Peyer's patch (tissue), 4 donors: ENCODE results near the gene PGA3. TPM values are rescaled to one million over a fixed set of nuclear protein-coding genes. Genes with fewer than 3 reads are reported as not detected.
"Not testable (repeated sequence)": the region's sequence is repeated elsewhere in the genome, so short reads cannot be mapped to it uniquely, and the experiment has no call there.

ENCODE experiments used
- DNase-seq, 3 donors: peaks; one replicate each; pipeline ENCODE4 v3.0.0-alpha.2; 2017 to 2019
- H3K27ac ChIP-seq, 4 donors: fragments of 200-600 bp; sonication (generic); one replicate each; pipeline ENCODE4 v1.5.1; 2016 to 2019
- H3K27me3 ChIP-seq, 2 donors: fragments of 200-600 bp; sonication (generic); one replicate each; pipeline ENCODE4 v1.5.1; 2019
- H3K36me3 ChIP-seq, 3 donors: fragments of 200-600 bp; sonication (generic); one replicate each; pipeline ENCODE4 v1.5.1; 2016 to 2019
- H3K4me1 ChIP-seq, 4 donors: fragments of 200-600 bp; sonication (generic); one replicate each; pipeline ENCODE4 v1.5.1; 2016 to 2019
- H3K4me3 ChIP-seq, 4 donors: fragments of 200-600 bp; sonication (generic); 1 replicate in 3 of 4; 2 replicates in 1 of 4; pipeline ENCODE4 v1.5.1; 2016 to 2019; ENCODE audit warnings: mild to moderate bottlenecking in 1 of 4
- H3K9me3 ChIP-seq, 4 donors: fragments of 200-600 bp; sonication (generic); one replicate each; pipeline ENCODE4 v1.5.1; 2016 to 2019; ENCODE audit warnings: mild to moderate bottlenecking in 1 of 4
- CTCF ChIP-seq, 6 experiments: fragments of 450-650 bp in 4 of 6; fragments of 200-600 bp in 2 of 6; sonication (generic) in 1 of 6; IDR thresholded peaks; one replicate each; pipeline ENCODE4 v1.5.1; 2017 to 2019; ENCODE audit warnings: antibody characterized with exemption in 6 of 6, mild to moderate bottlenecking in 3 of 6, moderate library complexity in 1 of 6
- POLR2A ChIP-seq, 2 donors: fragments of 450-650 bp; IDR thresholded peaks; one replicate each; pipeline ENCODE4 v1.5.1; 2017; ENCODE audit warnings: antibody characterized with exemption in 2 of 2, mild to moderate bottlenecking in 2 of 2, moderate library complexity in 2 of 2
- total RNA-seq, 4 donors: library from RNA; depleted of rRNA; stranded (reverse); fragments of >200 nt; gene quantifications; one replicate each; pipeline ENCODE4 v1.1.0, GENCODE V29; 2016

Gene PGA3
- total RNA-seq, 4 donors from 2014 or later: not detected

- not testable (repeated sequence) for DNase-seq, H3K27me3 ChIP-seq, H3K4me1 ChIP-seq, H3K4me3 ChIP-seq, H3K9me3 ChIP-seq, H3K36me3 ChIP-seq, H3K27ac ChIP-seq
Measured at GRCh38 chr11:61241526-61241925, 38.2 kb downstream of the PGA3 start.

- H3K9me3 ChIP-seq, H3K36me3 ChIP-seq, H3K4me3 ChIP-seq, H3K4me1 ChIP-seq, H3K27me3 ChIP-seq, H3K27ac ChIP-seq, DNase-seq: not testable (repeated sequence)
Measured at GRCh38 chr11:61245284-61245964, 42.1 kb downstream of the PGA3 start.

- not testable (repeated sequence) for DNase-seq, H3K36me3 ChIP-seq, H3K27ac ChIP-seq, H3K4me3 ChIP-seq, H3K9me3 ChIP-seq, H3K4me1 ChIP-seq, H3K27me3 ChIP-seq
Measured at GRCh38 chr11:61248071-61248470, 44.8 kb downstream of the PGA3 start.

- not testable (repeated sequence) for H3K36me3 ChIP-seq, H3K27me3 ChIP-seq, DNase-seq, H3K9me3 ChIP-seq, H3K4me1 ChIP-seq, H3K27ac ChIP-seq, H3K4me3 ChIP-seq
Measured at GRCh38 chr11:61249201-61249600, 45.9 kb downstream of the PGA3 start.

GRCh38 chr11:61250796-61251765 lies 47.8 kb downstream of the PGA3 start:
- not testable (repeated sequence) for DNase-seq, H3K4me3 ChIP-seq, H3K9me3 ChIP-seq, H3K4me1 ChIP-seq, H3K36me3 ChIP-seq, H3K27ac ChIP-seq, H3K27me3 ChIP-seq

GRCh38 chr11:61252332-61252731 lies 49.0 kb downstream of the PGA3 start:
- not testable (repeated sequence) for H3K27ac ChIP-seq, H3K27me3 ChIP-seq, H3K36me3 ChIP-seq, H3K4me1 ChIP-seq, H3K9me3 ChIP-seq, DNase-seq, H3K4me3 ChIP-seq

- H3K27ac ChIP-seq: no peak overlapping the region
- H3K9me3 ChIP-seq: no peaks in the 10 kb centered on the region
- H3K27me3 ChIP-seq: no peaks in the 10 kb centered on the region
- no peak overlapping the region for H3K4me3 ChIP-seq
- no peaks in the 10 kb centered on the region for H3K36me3 ChIP-seq
- peak; percentile 24 to 78 (median 76) for DNase-seq
- H3K4me1 ChIP-seq: no peaks in the 10 kb centered on the region
- TF ChIP-seq POLR2A (IDR thresholded peaks at IDR 0.05): no peak
- TF ChIP-seq CTCF (IDR thresholded peaks at IDR 0.05): peak; percentile 22 to 87 (median 80)
Measured at GRCh38 chr11:61254403-61255025, 51.2 kb downstream of the PGA3 start.

- Histone ChIP-seq H3K27me3 (no peaks in the 10 kb centered on the region), H3K4me1 (no peaks in the 10 kb centered on the region), H3K9me3 (no peaks in the 10 kb centered on the region), H3K4me3 (no peak overlapping the region), H3K36me3 (no peaks in the 10 kb centered on the region), H3K27ac (no peak overlapping the region)
- no peak for DNase-seq
- TF ChIP-seq CTCF (IDR thresholded peaks at IDR 0.05): no peak
- TF ChIP-seq POLR2A (IDR thresholded peaks at IDR 0.05): no peak
Measured at GRCh38 chr11:61256710-61257482, 53.6 kb downstream of the PGA3 start.
